ENCODE measurements around the gene CLN6. TPM values are rescaled to one million over a fixed set of nuclear protein-coding genes. Genes with fewer than 3 reads are reported as not detected.
A peak's percentile ranks its signal among the peaks of the same experiment; 100 is the strongest.

Gene CLN6
- total and polyA plus RNA-seq, 2 of the 4 experiments (the other 2 are of a cell fraction) = 6.5 to 31.9 TPM

GRCh38 chr15:68265081-68265480, 35.6 kb upstream of the CLN6 start:
- no peak overlapping the region for H2AK5ac ChIP-seq (ENCODE audit: low read depth, low read length)
- H2AK9ac ChIP-seq (replicated peaks; ENCODE audit: low read depth, low read length, poor library complexity) = no peak overlapping the region
- no peaks in the 10 kb centered on the region for H3K9me3 ChIP-seq (ENCODE audit: control insufficient read depth, insufficient read depth, low read length)
- no peak overlapping the region for H2BK20ac ChIP-seq (ENCODE audit: low read depth, low read length)
- DNase-seq (no peak), ATAC-seq (ENCODE audit: low read depth) (no peak)
- 0 out of 2 replicates have a peak, but pooled peaks cover 1% of the 10 kb centered on the region for H3K27me3 ChIP-seq (ENCODE audit: control insufficient read depth, insufficient read depth, low read length)
- H2BK5ac ChIP-seq (ENCODE audit: low read depth, low read length, poor library complexity, severe bottlenecking) = no peak overlapping the region
- dilution Hi-C loops (cut with HindIII; ENCODE audit: low sequenced_read_pairs, unreplicated experiment) = no loop called here
- no CpG with 5 or more reads among the region's 4 CpGs for WGBS, 2 experiments (ENCODE audit: extremely low coverage in 2 of 2, insufficient read length in 1 of 2)
- no peaks in the 10 kb centered on the region for H3K36me3 ChIP-seq (ENCODE audit: control insufficient read depth, insufficient read depth, low read length)
- TF ChIP-seq POLR2A (IDR thresholded peaks at IDR 0.05; ENCODE audit: low read depth, low read length) = no peak
- no peak for TF ChIP-seq CHD1 (IDR thresholded peaks at IDR 0.05; ENCODE audit: low read depth, low read length)
- TF ChIP-seq MAFK (IDR thresholded peaks at IDR 0.05; ENCODE audit: low read depth, low read length) = 0 out of 2 replicates have a peak, but pooled peaks have one; percentile 1
- TF ChIP-seq USF2 (IDR thresholded peaks at IDR 0.05; ENCODE audit: low read depth, low read length) = no peak
- TF ChIP-seq MAZ (IDR thresholded peaks at IDR 0.05; ENCODE audit: borderline replicate concordance, low read depth, low read length) = no peak
- no peak for TF ChIP-seq RFX5 (IDR thresholded peaks at IDR 0.05; ENCODE audit: low read depth, low read length)
- no peak for TF ChIP-seq NFE2L2 (IDR thresholded peaks at IDR 0.05; ENCODE audit: low read depth, low read length)
- no peak for TF ChIP-seq MXI1 (IDR thresholded peaks at IDR 0.05; ENCODE audit: borderline replicate concordance, low read depth, low read length)
- 0 out of 2 replicates have a peak, but pooled peaks have one; percentile 18 for TF ChIP-seq CEBPB (IDR thresholded peaks at IDR 0.05; ENCODE audit: low read depth, low read length)
- TF ChIP-seq FOS (IDR thresholded peaks at IDR 0.05; ENCODE audit: low read depth, low read length) = no peak
- no peak overlapping the region for H4K5ac ChIP-seq (ENCODE audit: low read depth, low read length)
- H3K56ac ChIP-seq (ENCODE audit: extremely low read depth, insufficient read depth, low read length) = no peak overlapping the region
- no peak overlapping the region for H3K9ac ChIP-seq (ENCODE audit: low read depth, low read length)
- intact Hi-C loops (cut with micrococcal nuclease) = no loop called here
- no peaks in the 10 kb centered on the region for H3K79me1 ChIP-seq (ENCODE audit: low read depth in 1 of 2, low read length in 2 of 2)
- H4K8ac ChIP-seq (ENCODE audit: low read depth in 2 of 2, low read length in 2 of 2) = no peak overlapping the region
- POLR2A ChIA-PET (ENCODE audit: unreplicated experiment) = no interaction called here
- no peaks in the 10 kb centered on the region for H4K20me1 ChIP-seq (ENCODE audit: insufficient read depth, low read length)
- no peak overlapping the region for H3K4me3 ChIP-seq (ENCODE audit: insufficient read depth, low read depth, low read length)
- H3K4ac ChIP-seq (ENCODE audit: low read depth, low read length) = no peak overlapping the region
- no peaks in the 10 kb centered on the region for H3K9me1 ChIP-seq (ENCODE audit: insufficient read depth, low read length)
- H3K23ac ChIP-seq (ENCODE audit: low read depth, low read length) = no peak overlapping the region
- peaks cover 2% of the 10 kb centered on the region; the same call in 1 of the 2 replicates for H3K4me1 ChIP-seq (ENCODE audit: control insufficient read depth, insufficient read depth, low read length)
- no peak overlapping the region for H2BK15ac ChIP-seq (ENCODE audit: low read depth, low read length)
- in situ Hi-C loops (cut with MboI; ENCODE audit: low sequenced_read_pairs) = no loop called here
- CTCF ChIA-PET = interaction anchor here (1.6 kb wide), 1 partner anchor 10 kb away, joined by 3 read pairs; no protein-coding TSS in a partner anchor
- BruUV-seq (replicated peaks) = no TSS peak
- H3K27ac ChIP-seq (ENCODE audit: insufficient read depth, low read length) = no peak overlapping the region
- H2AFZ ChIP-seq (replicated peaks; ENCODE audit: low read length, poor library complexity) = no peak overlapping the region
- no peak overlapping the region for H3K4me2 ChIP-seq (ENCODE audit: low read depth, low read length)
- no peak overlapping the region for H3K18ac ChIP-seq (ENCODE audit: low read depth, low read length)
- no peak overlapping the region for H4K91ac ChIP-seq (ENCODE audit: insufficient read depth, low read depth, low read length)
- H2BK120ac ChIP-seq (ENCODE audit: low read depth, low read length) = no peak overlapping the region
- no peak overlapping the region for H3K14ac ChIP-seq (replicated peaks; ENCODE audit: low read depth, low read length)
